NCI-H526 (cell line): ENCODE results near the gene PPAN.

Experiments used
- DNase-seq, 2 experiments: peaks; one replicate each; lab custom pipeline; 2025; lab: John Stamatoyannopoulos, UW

PPAN gene

GRCh38 chr19:10141479-10141878 lies 35.3 kb downstream of the PPAN start:
- no peak for DNase-seq

GRCh38 chr19:10141973-10142372 lies 35.8 kb downstream of the PPAN start:
- DNase-seq = no peak

GRCh38 chr19:10142701-10143375 lies 36.7 kb downstream of the PPAN start:
- no peak for DNase-seq

- no peak for DNase-seq
Measured at GRCh38 chr19:10143681-10144080, 37.5 kb downstream of the PPAN start.

GRCh38 chr19:10144361-10144760 lies 38.2 kb downstream of the PPAN start:
- no peak for DNase-seq

- no peak for DNase-seq
Measured at GRCh38 chr19:10145031-10145430, 38.9 kb downstream of the PPAN start.

GRCh38 chr19:10146142-10146541 lies 40.0 kb downstream of the PPAN start:
- no peak for DNase-seq

GRCh38 chr19:10149427-10149826 lies 43.3 kb downstream of the PPAN start:
- no peak for DNase-seq

- DNase-seq = no peak
Measured at GRCh38 chr19:10151521-10151920, 45.4 kb downstream of the PPAN start.

- DNase-seq = no peak
Measured at GRCh38 chr19:10152100-10152499, 45.9 kb downstream of the PPAN start.

GRCh38 chr19:10155839-10156238 lies 49.7 kb downstream of the PPAN start:
- DNase-seq = no peak

- DNase-seq = no peak
Measured at GRCh38 chr19:10158071-10158470, 51.9 kb downstream of the PPAN start.

- no peak for DNase-seq
Measured at GRCh38 chr19:10158485-10158884, 52.3 kb downstream of the PPAN start.

- no peak for DNase-seq
Measured at GRCh38 chr19:10159610-10160009, 53.4 kb downstream of the PPAN start.
